A549 (cell line): ENCODE results near the gene LAMA3. TPM values are rescaled to one million over a fixed set of nuclear protein-coding genes. Genes with fewer than 3 reads are reported as not detected.
A peak's percentile ranks its signal among the peaks of the same experiment; 100 is the strongest.

Experiments
- ATAC-seq, 2 experiments: fragments of 200-7000 bp in 1 of 2; fragments of >200 bp in 1 of 2; cut with Nextera tagmentation in 1 of 2; cut with Tn5 transposase in 1 of 2; 3 replicates each; pipeline versions ENCODE4 v1.8.0 to v1.9.1; 2018 to 2020; ENCODE audit warnings: mild to moderate bottlenecking in 1 of 2, moderate library complexity in 1 of 2
- CTCF ChIA-PET: fragments of 300-600 bp; sonication (Branson Sonifier 250); formaldehyde crosslinking; extraction: SDS; loops from one replicate; lab custom pipeline; 2021; ENCODE audit warnings: antibody characterized with exemption, inconsistent platforms; lab: Yijun Ruan, JAX
- POLR2A ChIA-PET: fragments of 350-600 bp; formaldehyde crosslinking; extraction: SDS; loops from one replicate; lab custom pipeline; 2021; ENCODE audit warnings: antibody characterized with exemption, inconsistent platforms; lab: Yijun Ruan, JAX
- DNase-seq, 2 experiments: peaks; one replicate each; pipeline versions ENCODE4 v3.0.0 to v3.0.0-alpha.2; 2011 to 2016; ENCODE audit warnings: low read depth in 1 of 2, low spot score in 1 of 2
- FAIRE-seq: peaks from 2 replicates; lab custom pipeline; 2011; peaks lifted over from hg19 to GRCh38; lab: Jason Lieb, UNC
- H3K27ac ChIP-seq, 2 experiments: fragments of >200 bp; sonication (Bioruptor Twin); formaldehyde crosslinking; 3 replicates each; pipeline ENCODE4 v1.5.1; 2016 to 2017
- H3K4me1 ChIP-seq: fragments of >200 bp; sonication (Bioruptor Twin); formaldehyde crosslinking; 3 replicates; pipeline ENCODE4 v1.6.1; 2016
- H3K4me2 ChIP-seq: fragments of >200 bp; sonication (Bioruptor Twin); formaldehyde crosslinking; 3 replicates; pipeline ENCODE4 v1.6.1; 2016
- H3K4me3 ChIP-seq: fragments of >200 bp; sonication (Bioruptor Twin); formaldehyde crosslinking; 3 replicates; pipeline ENCODE4 v1.5.1; 2016
- H3K9me3 ChIP-seq: fragments of >200 bp; sonication (Bioruptor Twin); formaldehyde crosslinking; 3 replicates; pipeline ENCODE4 v1.6.1; 2016
- BCL3 ChIP-seq: fragments of >200 bp; sonication (Bioruptor Twin); formaldehyde crosslinking; IDR thresholded peaks from 3 replicates; pipeline ENCODE4 v1.6.1; 2016
- CBX2 ChIP-seq: fragments of 200-600 bp; sonication (generic); IDR thresholded peaks from 2 replicates; pipeline ENCODE4 v1.6.1; 2016; ENCODE audit warnings: low read depth, mild to moderate bottlenecking, borderline replicate concordance
- CBX8 ChIP-seq: fragments of 200-600 bp; sonication (generic); IDR thresholded peaks from 2 replicates; pipeline ENCODE4 v1.6.1; 2016
- CHD2 ChIP-seq: fragments of 150-350 bp; IDR thresholded peaks from 2 replicates; pipeline ENCODE4 v1.6.1; 2014; ENCODE audit warnings: low read length; ENCODE audit not compliant: partially characterized antibody
- EHF ChIP-seq: fragments of 250-450 bp; sonication (Bioruptor Pico); IDR thresholded peaks from 2 replicates; pipeline ENCODE4 v1.5.0; 2020; ENCODE audit warnings: mild to moderate bottlenecking
- ESRRA ChIP-seq: fragments of 150-350 bp; IDR thresholded peaks from 2 replicates; pipeline ENCODE4 v1.6.1; 2014; ENCODE audit warnings: mild to moderate bottlenecking, low read length, borderline replicate concordance
- FOSB ChIP-seq: fragments of 250-450 bp; sonication (Bioruptor Pico); IDR thresholded peaks from 2 replicates; pipeline ENCODE4 v1.5.0; 2020; ENCODE audit warnings: mild to moderate bottlenecking, moderate library complexity
- FOXS1 ChIP-seq: fragments of 250-450 bp; sonication (Bioruptor Pico); IDR thresholded peaks from 2 replicates; pipeline ENCODE4 v1.5.0; 2020; ENCODE audit warnings: mild to moderate bottlenecking, moderate library complexity
- HDAC2 ChIP-seq: fragments of 200-600 bp; sonication (generic); IDR thresholded peaks from 2 replicates; pipeline ENCODE4 v1.6.1; 2016
- HES2 ChIP-seq: fragments of >200 bp; sonication (Bioruptor Twin); formaldehyde crosslinking; IDR thresholded peaks from 2 replicates; pipeline ENCODE4 v1.6.1; 2016
- HOXB5 ChIP-seq: fragments of 250-450 bp; sonication (Bioruptor Pico); IDR thresholded peaks from 2 replicates; pipeline ENCODE4 v1.5.0; 2020; ENCODE audit warnings: mild to moderate bottlenecking, moderate library complexity
- JUN ChIP-seq, 2 experiments: fragments of >200 bp; sonication (Bioruptor Twin); formaldehyde crosslinking; IDR thresholded peaks; 2 replicates in 1 of 2; 3 replicates in 1 of 2; pipeline ENCODE4 v1.6.1; 2016 to 2017
- JUNB ChIP-seq: fragments of >200 bp; sonication (Bioruptor Twin); formaldehyde crosslinking; IDR thresholded peaks from 2 replicates; pipeline ENCODE4 v1.6.1; 2016
- KDM5A ChIP-seq: fragments of 200-600 bp; sonication (generic); IDR thresholded peaks from 2 replicates; pipeline ENCODE4 v1.6.1; 2016; ENCODE audit warnings: antibody characterized with exemption, mild to moderate bottlenecking
- MYC ChIP-seq: IDR thresholded peaks from 2 replicates; pipeline ENCODE4 v1.6.1; 2012; ENCODE audit warnings: mild to moderate bottlenecking, inconsistent platforms, low read length, improper control_type of control experiment, borderline replicate concordance
- NFE2L2 ChIP-seq: fragments of 150-350 bp; conservative IDR thresholded peaks from 2 replicates; pipeline ENCODE4 v1.6.1; 2014; ENCODE audit warnings: low read length
- NPAS2 ChIP-seq: fragments of 250-450 bp; sonication (Bioruptor Pico); IDR thresholded peaks from 2 replicates; pipeline ENCODE4 v1.8.0; 2022; ENCODE audit warnings: mild to moderate bottlenecking, moderate library complexity, borderline replicate concordance
- POLR2AphosphoS2 ChIP-seq: conservative IDR thresholded peaks from 2 replicates; pipeline ENCODE4 v1.6.1; 2012; ENCODE audit warnings: low read length, improper control_type of control experiment, inconsistent platforms
- RARB ChIP-seq: fragments of 250-450 bp; sonication (Bioruptor Pico); IDR thresholded peaks from 2 replicates; pipeline ENCODE4 v1.8.0; 2021; ENCODE audit warnings: mild to moderate bottlenecking, moderate library complexity
- RCOR1 ChIP-seq: fragments of 150-350 bp; IDR thresholded peaks from 2 replicates; pipeline ENCODE4 v1.6.1; 2014; ENCODE audit warnings: antibody characterized with exemption, low read length, low read depth
- RFX5 ChIP-seq: fragments of 450-650 bp; IDR thresholded peaks from 2 replicates; pipeline ENCODE4 v1.7.1; 2014; ENCODE audit warnings: antibody characterized with exemption, mild to moderate bottlenecking, moderate library complexity
- SMC3 ChIP-seq: fragments of >200 bp; sonication (Bioruptor Twin); formaldehyde crosslinking; IDR thresholded peaks from 3 replicates; pipeline ENCODE4 v1.6.1; 2018; ENCODE audit warnings: inconsistent platforms
- TFCP2L1 ChIP-seq: fragments of 250-450 bp; sonication (Bioruptor Pico); IDR thresholded peaks from 2 replicates; pipeline ENCODE4 v1.5.0; 2021; ENCODE audit warnings: mild to moderate bottlenecking
- WGBS: methylation state at CpG from one replicate; pipeline ENCODE4 v1.1.6; 2017; ENCODE audit errors: missing lambda C conversion rate; 5-methylcytosine and 5-hydroxymethylcytosine counted together
- polyA plus RNA-seq, 4 experiments: library from polyadenylated mRNA; depleted of rRNA in 3 of 4; stranded (reverse); fragments of >200 nt; fragmentation: RNase III in 1 of 4; extraction: RNeasy Plus Mini Kit Qiagen cat#74134 plus additional on column Dnase treatment in 1 of 4; gene quantifications; 2 replicates in 3 of 4; 3 replicates in 1 of 4; pipeline ENCODE4 v1.2.3, GENCODE V29; 2011 to 2017
- TF ChIP-seq, protein P1 (sequence below): fragments of >200 bp; sonication (Bioruptor Twin); formaldehyde crosslinking; IDR thresholded peaks from 3 replicates; pipeline ENCODE4 v1.5.1; 2016
- TF ChIP-seq, protein P2 (sequence below): IDR thresholded peaks from 2 replicates; pipeline ENCODE4 v1.6.1; 2012

Gene LAMA3
- polyA plus RNA-seq, 2 of the 4 experiments (the other 2 are of a cell fraction): 18.2 to 31.0 TPM

DNA sequence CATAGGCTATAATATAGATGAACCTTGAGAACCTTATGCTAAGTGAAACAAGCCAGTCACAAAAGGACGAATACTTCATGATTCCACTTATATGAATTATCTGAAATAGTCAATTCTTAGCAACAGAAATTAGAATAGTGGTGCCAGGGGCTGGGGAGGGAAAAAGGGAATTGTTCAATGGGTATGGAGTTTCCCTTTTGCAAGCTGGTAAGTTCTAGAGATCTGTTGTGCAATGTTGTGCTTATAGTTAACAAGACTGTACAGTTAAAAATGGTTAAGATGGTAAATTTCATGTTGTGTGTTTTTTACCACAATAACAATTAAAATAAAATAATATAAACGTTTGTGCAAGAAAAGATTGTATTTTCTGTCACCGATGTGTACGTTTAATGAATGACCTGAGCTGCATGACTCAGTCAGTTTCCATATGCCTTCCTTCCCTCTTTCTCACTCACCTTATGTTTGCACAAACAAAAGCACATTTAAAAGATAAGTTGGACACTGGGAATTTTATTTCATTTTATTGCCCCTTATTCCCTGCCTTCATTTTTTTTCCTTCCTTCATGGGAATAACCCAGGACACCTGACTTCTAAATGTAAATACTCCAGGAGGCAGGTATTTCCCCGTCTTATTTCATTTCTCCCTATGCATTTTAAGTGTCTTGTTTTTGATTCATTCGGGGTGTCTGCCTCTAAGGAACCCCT lies 181.6 kb downstream of the LAMA3 start:
- no peak for FAIRE-seq
- POLR2A ChIA-PET: interaction anchor here (1.0 kb wide), 1 partner anchor 268 kb away, joined by 3 read pairs; the partner anchor contains the start of gene CABYR
- ATAC-seq: no peak
- CTCF ChIA-PET: interaction anchor here (0.9 to 1.4 kb wide), 2 partner anchors 8 to 48 kb away, joined by 3 to 4 read pairs; no protein-coding TSS in a partner anchor
- Histone ChIP-seq H3K4me1 (peaks cover 21% of the 10 kb centered on the region), H3K4me3 (no peak overlapping the region), H3K9me3 (no peaks in the 10 kb centered on the region), H3K4me2 (no peak overlapping the region), H3K27ac (no peak overlapping the region)
- TF ChIP-seq RCOR1: no peak
- TF ChIP-seq, protein P1, sequence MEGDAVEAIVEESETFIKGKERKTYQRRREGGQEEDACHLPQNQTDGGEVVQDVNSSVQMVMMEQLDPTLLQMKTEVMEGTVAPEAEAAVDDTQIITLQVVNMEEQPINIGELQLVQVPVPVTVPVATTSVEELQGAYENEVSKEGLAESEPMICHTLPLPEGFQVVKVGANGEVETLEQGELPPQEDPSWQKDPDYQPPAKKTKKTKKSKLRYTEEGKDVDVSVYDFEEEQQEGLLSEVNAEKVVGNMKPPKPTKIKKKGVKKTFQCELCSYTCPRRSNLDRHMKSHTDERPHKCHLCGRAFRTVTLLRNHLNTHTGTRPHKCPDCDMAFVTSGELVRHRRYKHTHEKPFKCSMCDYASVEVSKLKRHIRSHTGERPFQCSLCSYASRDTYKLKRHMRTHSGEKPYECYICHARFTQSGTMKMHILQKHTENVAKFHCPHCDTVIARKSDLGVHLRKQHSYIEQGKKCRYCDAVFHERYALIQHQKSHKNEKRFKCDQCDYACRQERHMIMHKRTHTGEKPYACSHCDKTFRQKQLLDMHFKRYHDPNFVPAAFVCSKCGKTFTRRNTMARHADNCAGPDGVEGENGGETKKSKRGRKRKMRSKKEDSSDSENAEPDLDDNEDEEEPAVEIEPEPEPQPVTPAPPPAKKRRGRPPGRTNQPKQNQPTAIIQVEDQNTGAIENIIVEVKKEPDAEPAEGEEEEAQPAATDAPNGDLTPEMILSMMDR: no peak
- no peak for TF ChIP-seq RARB (CRISPR knock-in tag)
- TF ChIP-seq CBX2: no peak
- TF ChIP-seq FOSB: no peak
- TF ChIP-seq NFE2L2: no peak
- TF ChIP-seq RFX5: no peak
- TF ChIP-seq SMC3: no peak
- no peak for TF ChIP-seq TFCP2L1 (CRISPR knock-in tag)
- no peak for TF ChIP-seq CHD2
- no peak for TF ChIP-seq BCL3
- TF ChIP-seq CBX8: no peak
- TF ChIP-seq JUNB: no peak
- no peak for TF ChIP-seq JUN (IDR thresholded peaks at IDR 0.05)
- TF ChIP-seq HDAC2: no peak
- TF ChIP-seq HOXB5 (CRISPR knock-in tag): no peak
- TF ChIP-seq, protein P2, sequence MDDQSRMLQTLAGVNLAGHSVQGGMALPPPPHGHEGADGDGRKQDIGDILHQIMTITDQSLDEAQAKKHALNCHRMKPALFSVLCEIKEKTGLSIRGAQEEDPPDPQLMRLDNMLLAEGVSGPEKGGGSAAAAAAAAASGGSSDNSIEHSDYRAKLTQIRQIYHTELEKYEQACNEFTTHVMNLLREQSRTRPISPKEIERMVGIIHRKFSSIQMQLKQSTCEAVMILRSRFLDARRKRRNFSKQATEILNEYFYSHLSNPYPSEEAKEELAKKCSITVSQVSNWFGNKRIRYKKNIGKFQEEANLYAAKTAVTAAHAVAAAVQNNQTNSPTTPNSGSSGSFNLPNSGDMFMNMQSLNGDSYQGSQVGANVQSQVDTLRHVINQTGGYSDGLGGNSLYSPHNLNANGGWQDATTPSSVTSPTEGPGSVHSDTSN: no peak
- no peak for TF ChIP-seq HES2
- TF ChIP-seq KDM5A: no peak
- WGBS: 64% methylated on average over 6 of the region's 6 CpGs
- no peak for DNase-seq

DNA sequence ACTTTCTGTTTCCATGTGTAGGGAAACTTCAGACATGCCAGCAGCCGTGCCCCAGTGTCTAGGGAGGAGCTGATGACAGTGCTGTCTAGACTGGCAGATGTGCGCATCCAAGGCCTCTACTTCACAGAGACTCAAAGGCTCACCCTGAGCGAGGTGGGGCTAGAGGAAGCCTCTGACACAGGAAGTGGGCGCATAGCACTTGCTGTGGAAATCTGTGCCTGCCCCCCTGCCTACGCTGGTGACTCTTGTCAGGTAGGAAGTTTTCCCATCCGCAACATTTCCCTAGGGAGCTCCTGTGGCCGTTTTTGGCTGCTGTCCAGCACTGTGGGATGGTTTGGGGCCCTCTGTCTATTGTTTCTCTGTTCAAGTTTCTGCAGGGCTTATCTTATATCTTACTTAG lies 182.2 kb downstream of the LAMA3 start:
- H3K4me3 ChIP-seq: no peak overlapping the region
- ATAC-seq: no peak
- ChIA-PET CTCF (interaction anchor here (0.9 to 1.4 kb wide), 2 partner anchors 8 to 47 kb away, joined by 3 to 4 read pairs; no protein-coding TSS in a partner anchor), POLR2A (no interaction called here)
- H3K4me2 ChIP-seq: no peak overlapping the region
- peak in 1 of 2 experiments; percentile 7 for DNase-seq
- WGBS: 80% methylated on average over 7 of the region's 7 CpGs
- no peaks in the 10 kb centered on the region for H3K9me3 ChIP-seq
- no peak for FAIRE-seq
- peaks cover 21% of the 10 kb centered on the region for H3K4me1 ChIP-seq
- H3K27ac ChIP-seq: no peak overlapping the region
- TF ChIP-seq SMC3 (no peak), POLR2AphosphoS2 (no peak), NPAS2 (no peak), EHF (no peak), CHD2 (no peak), ESRRA (no peak), FOXS1 (CRISPR knock-in tag) (no peak), MYC (no peak), HDAC2 (no peak)
